ENCODE data around the gene PBX4.

- TF ChIP-seq CTCF (IDR thresholded peaks at IDR 0.05), result no peak
- no peak for TF ChIP-seq EZH2 (IDR thresholded peaks at IDR 0.05; ENCODE audit: borderline replicate concordance, insufficient read depth, low read depth, low read length, poor library complexity, severe bottlenecking)
Observed at GRCh38 chr19:19602136-19602712, 16.3 kb downstream of the PBX4 start.
